PC-3 (cell line): ENCODE results near the gene IKZF5. TPM values are rescaled to one million over a fixed set of nuclear protein-coding genes. Genes with fewer than 3 reads are reported as not detected.

ENCODE experiments used
- ATAC-seq: fragments of 200-7000 bp; cut with Tn5 transposase; 2 replicates; pipeline ENCODE4 v1.9.1; 2020; ENCODE audit warnings: mild to moderate bottlenecking, moderate library complexity
- BruUV-seq: library from RNA; stranded (reverse); fragments of 400-500 nt; replicated peaks from 2 replicates; lab custom pipeline; 2021; lab: Mats Ljungman, UMichigan
- CTCF ChIA-PET: fragments of 300-600 bp; sonication (Branson Sonifier 250); formaldehyde crosslinking; loops from one replicate; lab custom pipeline; 2022; ENCODE audit warnings: antibody characterized with exemption; lab: Charles Lee
- POLR2A ChIA-PET: fragments of 300-600 bp; sonication (Branson Sonifier 250); formaldehyde crosslinking; loops from one replicate; lab custom pipeline; 2022; ENCODE audit warnings: antibody characterized with exemption; ENCODE audit not compliant: unreplicated experiment; lab: Charles Lee
- DNase-seq: peaks from one replicate; pipeline ENCODE4 v3.0.0-alpha.2; 2015
- H2AFZ ChIP-seq: fragments of 300-600 bp; sonication (generic); 2 replicates; pipeline ENCODE4 v1.6.0; 2016; ENCODE audit warnings: antibody characterized with exemption, low read length
- H3F3A ChIP-seq: fragments of 300-600 bp; sonication (generic); one replicate; pipeline ENCODE4 v1.6.0; 2017; ENCODE audit warnings: antibody characterized with exemption, low read length, control low read depth, mild to moderate bottlenecking; ENCODE audit not compliant: unreplicated experiment
- H3K27ac ChIP-seq: fragments of 300-600 bp; sonication (generic); 2 replicates; pipeline ENCODE4 v1.5.1; 2016; ENCODE audit warnings: mild to moderate bottlenecking, low read length
- H3K27me3 ChIP-seq: fragments of 300-600 bp; sonication (generic); 2 replicates; pipeline ENCODE4 v1.6.1; 2016; ENCODE audit warnings: low read length, mixed read lengths
- H3K36me3 ChIP-seq: fragments of 300-600 bp; sonication (generic); 2 replicates; pipeline ENCODE4 v1.6.1; 2016; ENCODE audit warnings: low read depth, mixed run types, low read length, mixed read lengths
- H3K4me1 ChIP-seq: fragments of 300-600 bp; sonication (generic); 2 replicates; pipeline ENCODE4 v1.5.1; 2016; ENCODE audit warnings: low read length; ENCODE audit not compliant: insufficient read depth
- H3K4me2 ChIP-seq: fragments of 300-600 bp; sonication (generic); 2 replicates; pipeline ENCODE4 v1.6.0; 2016; ENCODE audit warnings: low read length
- H3K4me3 ChIP-seq: fragments of 300-600 bp; sonication (generic); 2 replicates; pipeline ENCODE4 v1.5.1; 2016; ENCODE audit warnings: mild to moderate bottlenecking, low read length, mixed read lengths
- H3K79me2 ChIP-seq: fragments of 300-600 bp; sonication (generic); 2 replicates; pipeline ENCODE4 v1.6.1; 2017; ENCODE audit warnings: low read length, mixed read lengths
- H3K9ac ChIP-seq: fragments of 300-600 bp; sonication (generic); 2 replicates; pipeline ENCODE4 v1.6.0; 2016; ENCODE audit warnings: mild to moderate bottlenecking, low read length
- H3K9me2 ChIP-seq: fragments of 300-600 bp; sonication (generic); replicated peaks from 2 replicates; pipeline ENCODE4 v1.6.1; 2016; ENCODE audit warnings: mixed run types, low read length, mixed read lengths
- H3K9me3 ChIP-seq: fragments of 300-600 bp; sonication (generic); 2 replicates; pipeline ENCODE4 v1.6.1; 2016; ENCODE audit warnings: low read length, mixed read lengths
- H4K20me1 ChIP-seq: fragments of 300-600 bp; sonication (generic); 2 replicates; pipeline ENCODE4 v1.6.1; 2016; ENCODE audit warnings: low read length, mixed read lengths
- CTCF ChIP-seq: fragments of 300-600 bp; sonication (generic); conservative IDR thresholded peaks from 2 replicates; pipeline ENCODE4 v1.5.1; 2017; ENCODE audit warnings: antibody characterized with exemption, low read depth, mild to moderate bottlenecking, low read length
- EZH2 ChIP-seq: fragments of 300-600 bp; sonication (generic); IDR thresholded peaks from one replicate; pipeline ENCODE4 v1.6.1; 2017; ENCODE audit warnings: antibody characterized with exemption, mild to moderate bottlenecking, low read length; ENCODE audit not compliant: unreplicated experiment
- EZH2phosphoT487 ChIP-seq: fragments of 300-600 bp; sonication (generic); IDR thresholded peaks from 2 replicates; pipeline ENCODE4 v1.6.1; 2018; ENCODE audit warnings: mild to moderate bottlenecking, antibody characterized with exemption, low read length, borderline replicate concordance
- intact Hi-C: fragments of 100-400 bp; cut with micrococcal nuclease; formaldehyde crosslinking; loops from 2 replicates; pipeline ENCODE4 v1.9.0; 2023
- total RNA-seq: library from RNA; depleted of rRNA; stranded (reverse); fragments of >200 nt; gene quantifications from 2 replicates; pipeline ENCODE4 v1.2.3, GENCODE V29; 2014

IKZF5 gene
- total RNA-seq, 1 experiment from 2014 or later, result 1.6 TPM

DNA sequence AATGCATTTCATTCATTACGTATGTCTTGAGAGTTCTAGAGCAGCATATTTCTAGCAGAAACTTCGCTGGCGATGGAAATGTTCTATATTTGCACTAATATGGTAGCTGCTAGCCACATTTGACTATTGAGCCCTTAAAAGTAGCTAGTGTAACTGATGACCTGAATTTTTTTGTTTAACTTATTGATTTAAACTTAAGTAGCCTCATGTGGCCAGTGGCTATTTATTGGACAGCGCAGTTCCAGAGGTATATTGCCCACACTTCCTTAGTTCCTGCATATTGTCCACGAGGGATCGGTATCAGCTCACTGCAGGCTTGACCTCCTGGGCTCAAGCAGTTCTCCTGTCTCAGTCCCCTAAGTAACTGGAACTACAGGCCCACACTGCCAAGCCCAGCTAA lies 24.7 kb downstream of the IKZF5 start:
- no peak overlapping the region for H3K4me2 ChIP-seq
- CTCF ChIA-PET, result no interaction called here
- no peak for TF ChIP-seq EZH2
- TF ChIP-seq CTCF, result no peak
- TF ChIP-seq EZH2phosphoT487, result no peak
- DNase-seq (no peak), ATAC-seq (no peak)
- no peak overlapping the region for H3K9ac ChIP-seq
- no peaks in the 10 kb centered on the region for H3K79me2 ChIP-seq
- H3K9me2 ChIP-seq, result no peaks in the 10 kb centered on the region
- peaks cover 9% of the 10 kb centered on the region; the same call in 1 of the 2 replicates for H3K4me1 ChIP-seq
- no peaks in the 10 kb centered on the region for H3K36me3 ChIP-seq
- H4K20me1 ChIP-seq, result no peaks in the 10 kb centered on the region
- H3K27me3 ChIP-seq, result no peaks in the 10 kb centered on the region
- intact Hi-C loops, result loop anchor here (5.0 kb wide), 1 partner anchor 132 kb away; no protein-coding TSS in a partner anchor
- BruUV-seq, result no TSS peak
- H3K27ac ChIP-seq, result no peak overlapping the region
- H3K9me3 ChIP-seq, result no peaks in the 10 kb centered on the region
- POLR2A ChIA-PET, result no interaction called here
- H2AFZ ChIP-seq, result no peak overlapping the region
- no peak overlapping the region for H3K4me3 ChIP-seq
- no peaks in the 10 kb centered on the region for H3F3A ChIP-seq

GRCh38 chr10:122981066-122981464 lies 27.5 kb downstream of the IKZF5 start:
- CTCF ChIA-PET, result no interaction called here
- intact Hi-C loops, result loop anchor here (2.0 to 5.0 kb wide), 3 partner anchors 26 to 129 kb away; partner anchors contain the start of gene C10orf88

More at GRCh38 chr10:122981066-122981464, 27.5 kb downstream of the IKZF5 start:
- H3K4me1 ChIP-seq, result peaks cover 9% of the 10 kb centered on the region; the same call in 1 of the 2 replicates
- H3K27me3 ChIP-seq, result no peaks in the 10 kb centered on the region
- TF ChIP-seq EZH2phosphoT487 (no peak), CTCF (peak; percentile 32; the same call in 1 of the 2 replicates), EZH2 (no peak)
- DNase-seq (peak; percentile 35), ATAC-seq (no peak)
- H3K9me2 ChIP-seq, result no peaks in the 10 kb centered on the region
- no peaks in the 10 kb centered on the region for H3K79me2 ChIP-seq
- H2AFZ ChIP-seq, result peak overlapping the region; percentile 83
- no peaks in the 10 kb centered on the region for H3K36me3 ChIP-seq
- no peaks in the 10 kb centered on the region for H3K9me3 ChIP-seq
- H3K9ac ChIP-seq, result no peak overlapping the region
- no peaks in the 10 kb centered on the region for H4K20me1 ChIP-seq
- BruUV-seq, result TSS peak; percentile 72
- H3K27ac ChIP-seq, result no peak overlapping the region
- H3F3A ChIP-seq, result no peaks in the 10 kb centered on the region
- POLR2A ChIA-PET, result interaction anchor here (0.5 to 0.7 kb wide), 2 partner anchors 420 to 490 kb away, joined by 3 read pairs; no protein-coding TSS in a partner anchor
- H3K4me2 ChIP-seq, result peak overlapping the region; percentile 86
- H3K4me3 ChIP-seq, result peak overlapping the region; percentile 56; the same call in 1 of the 2 replicates
